NCI-H2227 (cell line): ENCODE measurements around the gene LCE1D.

Source experiments
- DNase-seq: peaks from one replicate; lab custom pipeline; 2025; ENCODE audit not compliant: unreplicated experiment; lab: John Stamatoyannopoulos, UW

Gene LCE1D

GRCh38 chr1:152811671-152812070 lies 15.2 kb downstream of the LCE1D start, which contains the start of gene LCE1B:
LCE1B (plus strand) TSS chr1:152811971; CDS start chr1:152812447, 476 bp downstream.
- no peak for DNase-seq

GRCh38 chr1:152817309-152817708 lies 20.8 kb downstream of the LCE1D start:
- DNase-seq, result no peak

- no peak for DNase-seq
Measured at GRCh38 chr1:152823294-152823693, 26.8 kb downstream of the LCE1D start.

GRCh38 chr1:152824964-152825363 lies 28.4 kb downstream of the LCE1D start:
- no peak for DNase-seq

- no peak for DNase-seq
Measured at GRCh38 chr1:152827173-152827572, 30.7 kb downstream of the LCE1D start, which contains the start of gene LCE1A. LCE1A (plus strand) TSS chr1:152827473; CDS start chr1:152827473, 0 bp downstream.

- DNase-seq, result no peak
Measured at GRCh38 chr1:152836870-152837269, 40.3 kb downstream of the LCE1D start.

GRCh38 chr1:152842556-152842955 lies 46.0 kb downstream of the LCE1D start, which contains the start of gene LCE6A:
LCE6A (plus strand) TSS chr1:152842856; CDS start chr1:152843521, 665 bp downstream.
- DNase-seq, result no peak
